Right lobe of liver (tissue), 6 donors: ENCODE measurements around the gene FBLN1. TPM values are rescaled to one million over a fixed set of nuclear protein-coding genes. Genes with fewer than 3 reads are reported as not detected.

Experiments
- ATAC-seq, 4 donors: fragments of 200-7000 bp; cut with Tn5 transposase; one replicate each; pipeline ENCODE4 v1.9.1; 2020; ENCODE audit warnings: mild to moderate bottlenecking in 4 of 4, moderate library complexity in 4 of 4
- DNase-seq, 3 donors: peaks; one replicate each; pipeline ENCODE4 v3.0.0-alpha.2; 2020
- H3K27ac ChIP-seq, 3 donors: fragments of 200-600 bp; one replicate each; pipeline ENCODE4 v1.8.0; 2022
- H3K27me3 ChIP-seq, 2 donors: fragments of 200-600 bp; one replicate each; pipeline ENCODE4 v1.8.0; 2022
- H3K36me3 ChIP-seq, 4 donors: fragments of 200-600 bp; sonication (generic) in 1 of 4; one replicate each; pipeline versions ENCODE4 v1.5.1 to v1.8.0; 2017 to 2022; ENCODE audit warnings: control low read depth in 1 of 4
- H3K4me1 ChIP-seq, 4 donors: fragments of 200-600 bp; sonication (generic) in 1 of 4; one replicate each; pipeline versions ENCODE4 v1.5.1 to v1.8.0; 2017 to 2022; ENCODE audit warnings: control low read depth in 1 of 4
- H3K4me3 ChIP-seq, 3 donors: fragments of 200-600 bp; one replicate each; pipeline ENCODE4 v1.8.0; 2022
- H3K9me3 ChIP-seq, 4 donors: fragments of 200-600 bp; sonication (generic) in 1 of 4; one replicate each; pipeline versions ENCODE4 v1.5.1 to v1.8.0; 2017 to 2022; ENCODE audit warnings: control low read depth in 1 of 4
- POLR2A ChIP-seq: fragments of 450-650 bp; IDR thresholded peaks from one replicate; pipeline ENCODE4 v1.6.1; 2017; ENCODE audit warnings: antibody characterized with exemption, mild to moderate bottlenecking
- WGBS: methylation state at CpG from one replicate; pipeline ENCODE4 v1.1.6; 2018; ENCODE audit warnings: low coverage, low lambda C conversion rate; ENCODE audit not compliant: insufficient coverage; ENCODE audit errors: missing lambda C conversion rate; 5-methylcytosine and 5-hydroxymethylcytosine counted together
- intact Hi-C, 2 donors: fragments of 100-400 bp; cut with DNase I; formaldehyde crosslinking; loops; one replicate each; pipeline versions ENCODE4 v1.11.2 to v1.14.1; 2022
- small RNA-seq, 2 experiments: library from RNA; depleted of rRNA; stranded (forward); fragments of <200 nt; gene quantifications; one replicate each; pipeline ENCODE3, GENCODE V24; 2016
- total RNA-seq, 6 experiments: library from RNA; depleted of rRNA in 2 of 6; stranded (reverse); fragments of >200 nt in 2 of 6; fragmentation: NEBNext Ultra II Directional in 3 of 6; extraction: Animal tissue kit (Norgen Biotek cat#: 25700) in 3 of 6; gene quantifications; one replicate each; pipeline versions ENCODE4 v1.1.0 to v1.2.4, GENCODE V29; 2016 to 2023
- TF ChIP-seq, protein P1 (sequence below), 4 donors: fragments of 200-600 bp in 3 of 4; fragments of 450-650 bp in 1 of 4; IDR thresholded peaks; one replicate each; pipeline versions ENCODE4 v1.5.1 to v1.8.0; 2016 to 2022; ENCODE audit warnings: antibody characterized with exemption in 4 of 4, mild to moderate bottlenecking in 2 of 4
- donor health status: DM: no; HTN: yes; CAD: no.
- donor health status: DM: no; HTN: no; CAD: no.
- donor health status: DM: no; HTN: no; CAD: no.
- donor health status: DM: no; HTN: yes; CAD: no.
- donor health status: DM: no; HTN: yes; CAD: no.

The FBLN1 gene
- total RNA-seq, 6 experiments from 2014 or later = 1.6 to 6.6 (median 3.4) TPM

DNA sequence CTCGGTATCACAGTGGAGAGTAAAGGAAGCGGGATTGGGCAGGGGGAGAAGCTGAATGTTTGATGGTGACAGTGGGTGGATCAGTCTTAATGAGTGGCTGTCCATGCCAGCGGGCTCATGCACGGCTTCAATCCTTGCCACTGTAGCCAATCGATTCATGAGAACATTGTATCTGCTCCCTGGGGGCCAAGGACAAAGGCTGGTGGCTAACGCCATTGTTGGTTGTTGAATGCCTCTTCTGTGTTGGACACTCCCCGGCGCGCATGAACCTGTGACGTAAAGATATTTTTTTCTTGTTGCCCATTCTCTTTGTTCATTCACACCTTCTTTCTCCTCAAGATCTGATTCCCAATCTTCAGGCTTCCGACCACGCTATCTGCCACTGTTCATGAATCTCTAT lies 148.0 kb downstream of the FBLN1 start:
- WGBS = 95% methylated on average over 6 of the region's 12 CpGs
- intact Hi-C loops = no loop called here
- Histone ChIP-seq H3K36me3 (no peaks in the 10 kb centered on the region), H3K4me1 (no peaks in the 10 kb centered on the region), H3K27me3 (no peaks in the 10 kb centered on the region), H3K27ac (no peak overlapping the region), H3K9me3 (no peaks in the 10 kb centered on the region), H3K4me3 (no peak overlapping the region)
- DNase-seq (no peak), ATAC-seq (no peak)
- TF ChIP-seq, protein P1, sequence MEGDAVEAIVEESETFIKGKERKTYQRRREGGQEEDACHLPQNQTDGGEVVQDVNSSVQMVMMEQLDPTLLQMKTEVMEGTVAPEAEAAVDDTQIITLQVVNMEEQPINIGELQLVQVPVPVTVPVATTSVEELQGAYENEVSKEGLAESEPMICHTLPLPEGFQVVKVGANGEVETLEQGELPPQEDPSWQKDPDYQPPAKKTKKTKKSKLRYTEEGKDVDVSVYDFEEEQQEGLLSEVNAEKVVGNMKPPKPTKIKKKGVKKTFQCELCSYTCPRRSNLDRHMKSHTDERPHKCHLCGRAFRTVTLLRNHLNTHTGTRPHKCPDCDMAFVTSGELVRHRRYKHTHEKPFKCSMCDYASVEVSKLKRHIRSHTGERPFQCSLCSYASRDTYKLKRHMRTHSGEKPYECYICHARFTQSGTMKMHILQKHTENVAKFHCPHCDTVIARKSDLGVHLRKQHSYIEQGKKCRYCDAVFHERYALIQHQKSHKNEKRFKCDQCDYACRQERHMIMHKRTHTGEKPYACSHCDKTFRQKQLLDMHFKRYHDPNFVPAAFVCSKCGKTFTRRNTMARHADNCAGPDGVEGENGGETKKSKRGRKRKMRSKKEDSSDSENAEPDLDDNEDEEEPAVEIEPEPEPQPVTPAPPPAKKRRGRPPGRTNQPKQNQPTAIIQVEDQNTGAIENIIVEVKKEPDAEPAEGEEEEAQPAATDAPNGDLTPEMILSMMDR (IDR thresholded peaks at IDR 0.05) = no peak
- TF ChIP-seq POLR2A = no peak

Small RNAs within 50 kb of the gene (small RNA-seq; reads per million reads assigned to genes)
- 0 reads per million in 2 experiments for gene RNU6-1161P

Other genes starting within 250 kb of the FBLN1 start
- gene UPK3A, start 217.9 kb upstream of the FBLN1 start, total RNA-seq = not detected
- gene FAM118A, start 192.9 kb upstream of the FBLN1 start, total RNA-seq = 10 to 100 TPM in 4 of 6 experiments, 1 to 10 TPM in 2; 5.6 to 43.0 (median 17.3) TPM
- not detected for gene SMC1B, start 89.3 kb upstream of the FBLN1 start, total RNA-seq
- gene RIBC2, start 89.2 kb upstream of the FBLN1 start, total RNA-seq = under 1 TPM in 2 of 6 experiments, not detected in 4; 0.18 to 0.87 TPM
- gene ATXN10, start 169.0 kb downstream of the FBLN1 start, total RNA-seq = 100 to 1,000 TPM in 1 of 6 experiments, 10 to 100 TPM in 5; 70.0 to 118 (median 84.3) TPM